Measurements from ENCODE around the gene SUPT4H1. TPM values are rescaled to one million over a fixed set of nuclear protein-coding genes. Genes with fewer than 3 reads are reported as not detected.

The SUPT4H1 gene
- total and polyA plus RNA-seq, 9 of the 15 experiments (the other 6 are each of a cell fraction or from before 2014, with no cell fraction given) = 62.1 to 320 (median 117) TPM

DNA sequence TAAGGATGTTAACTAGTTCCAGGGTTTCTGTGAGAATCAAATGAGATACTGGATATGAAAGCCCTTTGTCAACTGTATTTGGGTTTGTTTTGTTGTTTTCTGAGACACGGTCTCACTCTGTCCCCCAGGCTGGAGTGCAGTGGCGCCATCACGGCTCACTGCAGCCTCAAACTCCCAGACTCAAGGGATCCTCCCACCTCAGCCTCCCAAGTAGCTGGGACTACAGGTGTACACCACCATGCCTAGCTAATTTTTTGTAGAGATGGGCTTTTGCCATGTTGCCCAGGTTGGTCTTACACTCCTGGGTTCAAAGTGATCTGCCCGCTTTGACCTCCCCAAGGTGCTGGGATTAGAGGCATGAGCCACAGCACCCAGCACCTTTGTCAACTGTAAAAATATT, 8.9 kb downstream of the SUPT4H1 start:
- H3K27ac ChIP-seq (ENCODE audit: extremely low read depth, low read depth, low read length) = no peak overlapping the region
- H3K9me1 ChIP-seq (ENCODE audit: control insufficient read depth, insufficient read depth, low read length) = no peaks in the 10 kb centered on the region
- H3K79me2 ChIP-seq (ENCODE audit: control insufficient read depth, insufficient read depth, low read length) = peaks cover 45% of the 10 kb centered on the region
- FAIRE-seq (no peak), DNase-seq (ENCODE audit: extremely low read depth in 1 of 4, low spot score in 3 of 4) (no peak), ATAC-seq (no peak)
- no TSS peak for BruUV-seq (replicated peaks)
- TF ChIP-seq, protein P1, sequence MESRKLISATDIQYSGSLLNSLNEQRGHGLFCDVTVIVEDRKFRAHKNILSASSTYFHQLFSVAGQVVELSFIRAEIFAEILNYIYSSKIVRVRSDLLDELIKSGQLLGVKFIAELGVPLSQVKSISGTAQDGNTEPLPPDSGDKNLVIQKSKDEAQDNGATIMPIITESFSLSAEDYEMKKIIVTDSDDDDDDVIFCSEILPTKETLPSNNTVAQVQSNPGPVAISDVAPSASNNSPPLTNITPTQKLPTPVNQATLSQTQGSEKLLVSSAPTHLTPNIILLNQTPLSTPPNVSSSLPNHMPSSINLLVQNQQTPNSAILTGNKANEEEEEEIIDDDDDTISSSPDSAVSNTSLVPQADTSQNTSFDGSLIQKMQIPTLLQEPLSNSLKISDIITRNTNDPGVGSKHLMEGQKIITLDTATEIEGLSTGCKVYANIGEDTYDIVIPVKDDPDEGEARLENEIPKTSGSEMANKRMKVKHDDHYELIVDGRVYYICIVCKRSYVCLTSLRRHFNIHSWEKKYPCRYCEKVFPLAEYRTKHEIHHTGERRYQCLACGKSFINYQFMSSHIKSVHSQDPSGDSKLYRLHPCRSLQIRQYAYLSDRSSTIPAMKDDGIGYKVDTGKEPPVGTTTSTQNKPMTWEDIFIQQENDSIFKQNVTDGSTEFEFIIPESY (CRISPR knock-in tag; IDR thresholded peaks at IDR 0.05) = peak; percentile 84
- TF ChIP-seq JUND (IDR thresholded peaks at IDR 0.05; ENCODE audit: borderline replicate concordance, low read depth, low read length) (no peak), JUND (tag; IDR thresholded peaks at IDR 0.05; ENCODE audit: borderline replicate concordance, low read depth, low read length) (no peak), BCOR (IDR thresholded peaks at IDR 0.05) (peak; percentile 14; the same call in 1 of the 2 replicates)
- H3K9ac ChIP-seq (ENCODE audit: insufficient read depth in 1 of 2, low read depth in 2 of 2, low read length in 2 of 2) = no peak overlapping the region
- H3K36me3 ChIP-seq (ENCODE audit: control insufficient read depth, insufficient read depth, low read length) = peaks cover 61% of the 10 kb centered on the region
- ChIA-PET CTCF (ENCODE audit: low intra/inter-chr PET ratio) (no interaction called here), POLR2A (interaction anchor here (0.9 to 10.4 kb wide), 8 partner anchors 7 to 72 kb away, joined by 3 to 257 read pairs (median 7); partner anchors contain the start of gene SUPT4H1)
- no peaks in the 10 kb centered on the region for H3K9me3 ChIP-seq (replicated peaks; ENCODE audit: control insufficient read depth, insufficient read depth, low read depth, low read length)
- intact Hi-C loops (cut with micrococcal nuclease) = no loop called here
- no peak overlapping the region for H2AFZ ChIP-seq (ENCODE audit: low read depth, low read length)
- peaks cover 18 to 19% of the 10 kb centered on the region in 2 experiments for H3K4me1 ChIP-seq (replicated peaks in 1 of 2; ENCODE audit: control insufficient read depth in 2 of 2, insufficient read depth in 2 of 2, low read length in 2 of 2)
- H3K27me3 ChIP-seq (ENCODE audit: control insufficient read depth in 2 of 2, insufficient read depth in 2 of 2, low read length in 2 of 2) = no peaks in the 10 kb centered on the region
- in situ Hi-C loops (cut with MboI) = no loop called here
- H4K20me1 ChIP-seq (replicated peaks; ENCODE audit: control insufficient read depth, insufficient read depth, low read length) = no peaks in the 10 kb centered on the region; the same call in 1 of the 2 replicates
- H3K4me2 ChIP-seq (ENCODE audit: insufficient read depth, low read length) = no peak overlapping the region
- H3K4me3 ChIP-seq = no peak overlapping the region
- 82% methylated on average over 4 of the region's 4 CpGs for WGBS (ENCODE audit: insufficient coverage, low coverage, missing lambda C conversion rate)
